COLO829 (cell line): ENCODE results near the gene KPNB1.
A peak's percentile ranks its signal among the peaks of the same experiment; 100 is the strongest.

Experiments
- DNase-seq: peaks from one replicate; pipeline ENCODE4 v3.0.0; 2012; ENCODE audit warnings: low spot score

Gene KPNB1

GRCh38 chr17:47696717-47697642 is 47.3 kb downstream of the KPNB1 start:
- no peak for DNase-seq

- DNase-seq = no peak
Observed at GRCh38 chr17:47697906-47698711, 48.4 kb downstream of the KPNB1 start.

DNA sequence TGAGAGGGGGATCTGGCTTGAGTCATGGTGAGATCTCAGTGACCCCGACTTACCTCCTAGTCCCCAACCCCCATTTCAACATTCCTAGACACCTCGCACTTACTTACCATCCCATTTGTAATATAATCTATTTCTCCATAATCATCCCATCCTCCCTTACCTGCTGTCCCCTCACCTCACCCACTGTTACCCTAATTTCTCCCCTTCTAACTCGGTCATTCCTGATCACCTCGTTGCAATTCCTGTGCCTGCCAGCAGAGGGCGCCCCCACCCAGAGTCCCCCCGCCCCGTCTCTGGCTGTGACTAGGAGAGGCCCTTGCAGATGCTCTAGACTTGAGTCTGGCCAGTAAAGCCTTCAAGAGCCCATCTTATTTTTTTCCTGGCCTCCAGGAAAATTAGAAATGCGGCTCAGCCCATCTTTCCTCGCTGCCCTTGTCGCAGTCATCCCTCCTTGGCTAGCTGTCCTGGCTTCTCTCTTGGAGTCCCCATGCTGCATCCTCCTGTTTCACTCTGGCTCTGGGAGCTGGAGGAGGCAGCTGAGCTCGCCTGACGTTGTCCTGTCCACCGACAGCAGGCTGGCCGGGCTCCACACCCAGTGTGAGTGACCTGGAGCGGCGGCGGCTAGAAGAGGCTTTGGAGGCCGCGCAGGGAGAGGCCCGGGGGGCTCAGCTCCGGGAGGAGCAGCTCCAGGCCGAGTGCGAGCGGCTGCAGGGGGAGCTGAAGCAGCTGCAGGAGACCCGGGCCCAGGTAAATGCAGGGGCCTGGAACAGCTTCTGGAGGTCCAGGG is 49.2 kb downstream of the KPNB1 start:
- DNase-seq = peak; percentile 85

DNA sequence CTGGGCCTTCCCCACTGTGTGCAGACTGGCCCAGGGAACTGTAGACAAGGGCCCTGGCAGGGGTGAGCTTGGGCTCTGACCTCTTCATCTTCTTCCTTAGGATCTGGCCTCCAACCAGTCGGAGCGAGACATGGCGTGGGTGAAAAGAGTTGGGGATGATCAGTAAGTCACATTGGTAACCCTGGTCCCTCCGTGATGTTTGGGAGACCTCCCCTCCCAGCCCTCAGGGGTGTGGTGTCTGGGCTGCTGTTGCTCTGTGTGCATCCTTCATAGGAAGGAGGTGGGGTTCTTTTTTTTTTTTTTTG is 49.8 kb downstream of the KPNB1 start:
- no peak for DNase-seq

- DNase-seq = no peak
Observed at GRCh38 chr17:47700471-47701449, 51.0 kb downstream of the KPNB1 start.

DNA sequence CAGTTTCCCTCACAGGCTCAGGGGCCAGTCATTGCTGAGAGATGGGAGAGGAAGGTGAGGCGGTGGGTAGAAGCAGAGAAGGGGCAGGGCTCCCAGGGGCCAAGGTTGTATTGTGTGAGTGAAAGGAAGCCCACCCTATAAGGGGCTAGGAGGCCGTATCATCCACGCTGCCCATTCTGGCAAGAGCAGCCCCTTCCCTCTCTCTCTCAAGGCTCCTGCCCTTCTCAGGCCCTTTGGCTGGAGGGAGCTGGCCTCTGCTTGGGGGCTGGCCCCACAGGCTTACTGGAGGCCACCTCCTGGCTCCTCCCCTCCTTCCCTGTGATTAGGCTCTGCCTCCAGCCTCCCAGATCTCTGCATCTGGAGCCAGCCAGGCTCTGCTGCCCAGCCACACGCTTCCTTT is 51.9 kb downstream of the KPNB1 start:
- no peak for DNase-seq

- DNase-seq = no peak
Observed at GRCh38 chr17:47702391-47702995, 52.8 kb downstream of the KPNB1 start.

- no peak for DNase-seq
Observed at GRCh38 chr17:47703191-47703591, 53.5 kb downstream of the KPNB1 start.

GRCh38 chr17:47703671-47704070 is 54.0 kb downstream of the KPNB1 start:
- DNase-seq = no peak

DNA sequence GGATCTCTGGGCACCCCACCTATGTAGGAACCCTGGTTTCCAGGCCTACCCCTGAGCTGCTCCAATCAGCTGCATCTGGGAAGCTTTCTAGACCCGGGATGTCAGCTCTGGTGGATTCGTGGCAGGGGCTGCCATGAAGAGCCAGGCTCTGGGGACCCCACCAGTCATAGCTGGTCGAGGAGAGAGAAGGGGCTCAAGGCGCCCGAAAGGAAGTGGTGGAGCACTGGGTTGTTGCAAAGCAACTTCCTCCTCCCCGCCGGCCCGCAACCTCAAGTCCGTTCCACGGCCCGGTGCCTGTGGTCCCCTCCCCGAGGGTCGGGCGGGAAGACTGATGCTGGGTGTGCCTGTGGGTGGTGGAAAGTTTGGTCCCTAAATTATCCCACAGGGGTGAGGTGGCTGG is 54.4 kb downstream of the KPNB1 start:
- DNase-seq = no peak

DNA sequence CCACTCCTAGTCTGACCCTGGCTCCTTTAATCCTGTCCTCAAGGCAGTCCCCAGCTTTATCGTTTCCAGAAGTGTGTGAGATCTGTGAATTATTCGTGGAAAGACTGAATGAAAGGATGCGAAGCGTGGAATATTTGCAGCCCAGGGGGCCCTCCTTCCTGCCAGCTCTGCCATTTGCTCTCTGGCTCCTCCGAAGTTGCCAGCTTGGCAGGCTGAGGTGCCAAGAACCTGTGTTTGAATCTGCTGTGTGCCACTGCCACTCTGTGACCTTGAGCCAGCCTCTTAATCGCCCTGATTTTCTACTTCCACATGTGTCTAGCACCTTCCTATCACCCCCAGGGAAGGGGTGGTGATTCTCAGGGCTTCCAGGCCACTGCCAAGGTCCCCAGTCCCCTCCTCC is 55.0 kb downstream of the KPNB1 start:
- DNase-seq = no peak

- no peak for DNase-seq
Observed at GRCh38 chr17:47705536-47706530, 56.1 kb downstream of the KPNB1 start.

GRCh38 chr17:47707056-47707804 is 57.5 kb downstream of the KPNB1 start:
- peak; percentile 95 for DNase-seq

DNA sequence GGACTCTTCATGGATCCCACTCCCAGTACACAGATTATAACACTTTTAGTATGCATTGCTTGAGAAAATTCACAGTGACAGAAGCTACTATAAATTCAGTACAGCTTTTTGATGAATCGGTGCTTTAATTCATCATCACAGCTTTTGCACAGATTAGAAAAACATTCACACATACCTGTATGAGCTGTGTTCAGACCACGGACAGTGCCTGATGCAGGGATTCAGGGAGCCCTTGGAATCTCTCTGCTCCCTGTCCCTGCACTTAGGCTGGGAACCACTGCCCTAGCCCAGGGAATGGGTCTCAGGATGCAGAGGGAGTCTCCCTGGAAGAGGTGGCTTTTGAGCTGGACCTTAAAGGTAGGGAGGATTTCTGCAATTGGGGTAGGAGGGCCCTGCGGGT is 58.2 kb downstream of the KPNB1 start:
- DNase-seq = no peak

DNA sequence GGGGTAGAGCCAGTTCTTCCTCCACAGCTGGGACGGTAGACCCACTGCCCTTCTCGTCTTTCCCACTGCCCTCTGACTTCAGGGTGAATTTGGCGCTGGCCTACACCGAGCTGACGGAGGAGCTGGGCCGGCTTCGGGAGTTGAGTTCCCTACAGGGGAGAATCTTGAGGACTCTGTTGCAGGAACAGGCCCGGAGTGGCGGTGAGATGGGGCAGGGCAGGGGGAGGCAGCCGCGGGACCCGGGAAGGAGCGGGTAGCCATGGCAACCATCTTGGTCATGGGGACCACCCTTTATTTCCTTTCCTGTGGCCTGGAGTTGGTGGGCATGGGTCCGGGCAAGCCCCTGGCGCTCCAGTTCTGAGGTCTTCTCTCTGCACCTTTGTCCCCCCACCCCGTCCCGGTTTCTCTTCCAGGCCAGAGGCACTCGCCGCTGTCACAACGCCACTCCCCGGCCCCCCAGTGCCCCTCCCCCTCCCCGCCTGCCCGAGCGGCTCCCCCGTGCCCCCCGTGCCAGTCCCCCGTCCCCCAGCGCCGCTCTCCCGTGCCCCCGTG is 58.7 kb downstream of the KPNB1 start:
- no peak for DNase-seq

GRCh38 chr17:47708864-47709541 is 59.3 kb downstream of the KPNB1 start:
- DNase-seq = no peak

DNA sequence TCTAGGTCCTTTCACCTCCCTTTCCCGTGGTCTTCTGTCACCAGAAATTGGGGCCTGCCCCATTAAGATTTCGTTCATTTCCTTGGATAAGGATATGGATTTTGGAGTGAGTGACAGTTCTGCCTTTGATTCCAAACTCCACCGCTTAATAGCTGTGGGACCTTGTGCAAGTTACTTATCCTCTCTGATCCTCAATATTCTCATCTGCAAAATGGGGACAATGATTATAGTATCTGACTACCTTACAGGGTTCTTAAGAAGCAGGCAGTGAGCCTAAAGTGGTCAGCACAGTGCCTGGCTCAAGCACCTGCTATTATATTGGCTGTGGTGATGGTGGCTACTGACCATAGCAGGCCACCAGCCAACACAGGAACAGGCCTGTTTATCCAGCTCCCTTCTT is 59.9 kb downstream of the KPNB1 start:
- no peak for DNase-seq
